H1 (cell line): ENCODE data around the gene CACNG5. TPM values are rescaled to one million over a fixed set of nuclear protein-coding genes. Genes with fewer than 3 reads are reported as not detected.

Experiments
- CTCF ChIA-PET: fragments of 300-600 bp; sonication (Branson Sonifier 250); formaldehyde crosslinking; loops from one replicate; lab custom pipeline; 2021; ENCODE audit not compliant: partially characterized antibody; lab: Charles Lee
- POLR2A ChIA-PET: fragments of 300-600 bp; sonication (Branson Sonifier 250); formaldehyde crosslinking; loops from one replicate; lab custom pipeline; 2021; ENCODE audit warnings: inconsistent platforms; ENCODE audit not compliant: partially characterized antibody; lab: Charles Lee
- DNase-seq, 2 experiments: peaks; one replicate each; pipeline versions ENCODE4 v3.0.0 to v3.0.0-alpha.2; 2010 to 2022; ENCODE audit warnings: low spot score in 2 of 2, low read depth in 1 of 2, mixed read lengths in 1 of 2
- FAIRE-seq: peaks from 2 replicates; lab custom pipeline; 2011; peaks lifted over from hg19 to GRCh38; lab: Jason Lieb, UNC
- H2AFZ ChIP-seq: 2 replicates; pipeline ENCODE4 v1.8.1; 2012; ENCODE audit warnings: low read length, inconsistent platforms
- H2AK5ac ChIP-seq: 2 replicates; pipeline ENCODE4 v1.6.1; 2013; ENCODE audit warnings: low read depth, low read length
- H2BK120ac ChIP-seq: replicated peaks from 2 replicates; pipeline ENCODE3; 2013; ENCODE audit warnings: low read depth, low read length, inconsistent platforms
- H2BK12ac ChIP-seq: 2 replicates; pipeline ENCODE4 v1.6.1; 2013; ENCODE audit warnings: low read depth, low read length
- H2BK15ac ChIP-seq: 2 replicates; pipeline ENCODE4 v1.6.1; 2013; ENCODE audit warnings: low read length
- H2BK20ac ChIP-seq: 2 replicates; pipeline ENCODE4 v1.6.1; 2013; ENCODE audit warnings: low read length
- H2BK5ac ChIP-seq: 2 replicates; pipeline ENCODE4 v1.6.1; 2013; ENCODE audit warnings: low read depth, low read length
- H3K14ac ChIP-seq: 2 replicates; pipeline ENCODE4 v1.6.1; 2013; ENCODE audit warnings: inconsistent platforms; ENCODE audit not compliant: insufficient read length
- H3K18ac ChIP-seq: 2 replicates; pipeline ENCODE4 v1.6.1; 2013; ENCODE audit warnings: low read length; ENCODE audit errors: extremely low read depth
- H3K23ac ChIP-seq: 2 replicates; pipeline ENCODE4 v1.6.1; 2013; ENCODE audit warnings: inconsistent platforms; ENCODE audit not compliant: insufficient read length
- H3K23me2 ChIP-seq: 2 replicates; pipeline ENCODE4 v1.6.1; 2013; ENCODE audit warnings: low read depth, low read length
- H3K27ac ChIP-seq: 2 replicates; pipeline ENCODE4 v1.6.1; 2011; ENCODE audit warnings: low read depth, low read length, inconsistent platforms
- H3K27me3 ChIP-seq, 4 experiments: replicated peaks in 1 of 4; 1 replicate in 1 of 4; 2 replicates in 3 of 4; pipeline versions ENCODE4 v1.6.1 to v1.8.1; 2011 to 2013; ENCODE audit warnings: low read length in 3 of 4, mild to moderate bottlenecking in 3 of 4, inconsistent platforms in 2 of 4, mixed read lengths in 2 of 4, moderate library complexity in 1 of 4; ENCODE audit not compliant: control insufficient read depth in 3 of 4, insufficient read depth in 3 of 4; ENCODE audit errors: extremely low read depth in 1 of 4
- H3K36me3 ChIP-seq, 4 experiments: 2 replicates each; pipeline versions ENCODE4 v1.6.1 to v1.8.1; 2011 to 2013; ENCODE audit warnings: mild to moderate bottlenecking in 4 of 4, low read length in 3 of 4, moderate library complexity in 2 of 4, control low read depth in 1 of 4, inconsistent platforms in 1 of 4; ENCODE audit not compliant: insufficient read depth in 4 of 4, control insufficient read depth in 2 of 4
- H3K4ac ChIP-seq: replicated peaks from 2 replicates; pipeline ENCODE3; 2013; ENCODE audit warnings: low read length, low read depth, mixed read lengths, inconsistent platforms; ENCODE audit not compliant: insufficient read length
- H3K4me1 ChIP-seq, 4 experiments: replicated peaks in 1 of 4; 1 replicate in 1 of 4; 2 replicates in 3 of 4; pipeline versions ENCODE4 v1.6.1 to v1.8.1; 2011 to 2013; ENCODE audit warnings: low read length in 3 of 4, inconsistent platforms in 2 of 4, mixed read lengths in 1 of 4; ENCODE audit not compliant: insufficient read depth in 4 of 4, control insufficient read depth in 3 of 4
- H3K4me2 ChIP-seq, 2 experiments: 2 replicates each; pipeline versions ENCODE4 v1.6.1 to v1.8.1; 2011 to 2013; ENCODE audit warnings: low read depth in 2 of 2, low read length in 2 of 2, control low read depth in 1 of 2, inconsistent platforms in 1 of 2, mild to moderate bottlenecking in 1 of 2; ENCODE audit not compliant: insufficient read depth in 1 of 2
- H3K4me3 ChIP-seq, 4 experiments: fragments of 200-600, 300-600 bp in 1 of 4; sonication (generic), shearing (Covaris generic), sonication (Bioruptor Twin) in 1 of 4; 2 replicates each; pipeline versions ENCODE4 v1.5.1 to v1.8.1; 2011 to 2016; ENCODE audit warnings: low read length in 4 of 4, low read depth in 3 of 4, control low read depth in 2 of 4, inconsistent platforms in 2 of 4, mild to moderate bottlenecking in 2 of 4, mixed read lengths in 1 of 4, moderate library complexity in 1 of 4; ENCODE audit not compliant: insufficient read depth in 2 of 4; ENCODE audit errors: extremely low read depth in 1 of 4
- H3K56ac ChIP-seq: replicated peaks from 2 replicates; pipeline ENCODE3; 2013; ENCODE audit warnings: low read depth, mild to moderate bottlenecking, mixed read lengths, low read length, inconsistent platforms; ENCODE audit not compliant: insufficient read length
- H3K79me1 ChIP-seq: 2 replicates; pipeline ENCODE4 v1.6.1; 2013; ENCODE audit warnings: low read depth, low read length, control low read depth
- H3K79me2 ChIP-seq, 2 experiments: 2 replicates each; pipeline versions ENCODE4 v1.6.1 to v1.8.1; 2012 to 2013; ENCODE audit warnings: low read length in 2 of 2, mild to moderate bottlenecking in 2 of 2, inconsistent platforms in 1 of 2; ENCODE audit not compliant: insufficient read depth in 2 of 2, control insufficient read depth in 1 of 2
- H3K9ac ChIP-seq, 4 experiments: replicated peaks in 1 of 4; 1 replicate in 1 of 4; 2 replicates in 3 of 4; pipeline versions ENCODE4 v1.6.1 to v1.8.1; 2011 to 2013; ENCODE audit warnings: low read depth in 3 of 4, low read length in 3 of 4, control low read depth in 2 of 4, mild to moderate bottlenecking in 2 of 4, moderate library complexity in 2 of 4, inconsistent platforms in 1 of 4; ENCODE audit errors: extremely low read depth in 1 of 4
- H3K9me3 ChIP-seq, 2 experiments: 2 replicates each; pipeline versions ENCODE4 v1.6.1 to v1.8.1; 2012 to 2013; ENCODE audit warnings: mild to moderate bottlenecking in 2 of 2, moderate library complexity in 2 of 2, control low read depth in 1 of 2, inconsistent platforms in 1 of 2, low read depth in 1 of 2, low read length in 1 of 2, mixed read lengths in 1 of 2; ENCODE audit not compliant: insufficient read depth in 2 of 2
- H4K20me1 ChIP-seq, 2 experiments: replicated peaks in 1 of 2; 2 replicates each; pipeline versions ENCODE3 to v1.8.1; 2011 to 2013; ENCODE audit warnings: inconsistent platforms in 2 of 2, low read length in 2 of 2, mild to moderate bottlenecking in 1 of 2; ENCODE audit not compliant: insufficient read depth in 2 of 2, control insufficient read depth in 1 of 2
- H4K5ac ChIP-seq: 2 replicates; pipeline ENCODE4 v1.6.1; 2013; ENCODE audit warnings: low read length, low read depth, mixed read lengths, inconsistent platforms; ENCODE audit not compliant: insufficient read length
- H4K8ac ChIP-seq: 2 replicates; pipeline ENCODE4 v1.8.0; 2013; ENCODE audit warnings: mild to moderate bottlenecking, moderate library complexity, low read length, inconsistent platforms; ENCODE audit not compliant: insufficient read depth; ENCODE audit errors: extremely low read depth
- H4K91ac ChIP-seq: replicated peaks from 2 replicates; pipeline ENCODE3; 2013; ENCODE audit warnings: low read length, mixed read lengths, inconsistent platforms; ENCODE audit not compliant: insufficient read length
- NRF1 ChIP-seq: IDR thresholded peaks from 2 replicates; pipeline ENCODE4 v1.6.1; 2011; ENCODE audit warnings: mild to moderate bottlenecking, low read depth, low read length, improper control_type of control experiment
- RFX5 ChIP-seq: IDR thresholded peaks from 2 replicates; pipeline ENCODE4 v1.6.1; 2011; ENCODE audit warnings: low read depth, low read length, improper control_type of control experiment, borderline replicate concordance
- WGBS, 2 experiments: shearing (Covaris generic) in 1 of 2; methylation state at CpG; one replicate each; pipeline versions ENCODE4 v1.1.6 to v1.1.7; 2013 to 2015; ENCODE audit warnings: low lambda C conversion rate in 2 of 2, mixed read lengths in 2 of 2, inconsistent platforms in 1 of 2, low coverage in 1 of 2, missing lambda C conversion rate in 1 of 2; ENCODE audit not compliant: insufficient replicate concordance in 2 of 2, insufficient coverage in 1 of 2, insufficient read length in 1 of 2; ENCODE audit errors: extremely low coverage in 1 of 2, missing lambda C conversion rate in 1 of 2; 5-methylcytosine and 5-hydroxymethylcytosine counted together
- polyA plus RNA-seq, 7 experiments: library from polyadenylated mRNA; depleted of rRNA in 3 of 7; stranded (reverse) in 5 of 7; unstranded in 2 of 7; fragments of >200 nt in 5 of 7; fragments of 200-250 nt in 2 of 7; gene quantifications; 1 replicate in 5 of 7; 2 replicates in 1 of 7; 4 replicates in 1 of 7; pipeline versions ENCODE4 v1.2.1 to v1.2.3, GENCODE V29; 2011 to 2013; ENCODE audit warnings: missing spikeins in 2 of 7, mixed read lengths in 2 of 7
- total RNA-seq: library from RNA; stranded (reverse); fragmentation: NEBNext Ultra II Directional; extraction: Animal tissue kit (Norgen Biotek cat#: 25700); gene quantifications from 2 replicates; pipeline ENCODE4 v1.2.1, GENCODE V29; 2021

CACNG5 gene
- total and polyA plus RNA-seq, 2 of the 8 experiments (the other 6 are each of a cell fraction or from before 2014, with no cell fraction given), result 2.2 to 3.1 TPM

DNA sequence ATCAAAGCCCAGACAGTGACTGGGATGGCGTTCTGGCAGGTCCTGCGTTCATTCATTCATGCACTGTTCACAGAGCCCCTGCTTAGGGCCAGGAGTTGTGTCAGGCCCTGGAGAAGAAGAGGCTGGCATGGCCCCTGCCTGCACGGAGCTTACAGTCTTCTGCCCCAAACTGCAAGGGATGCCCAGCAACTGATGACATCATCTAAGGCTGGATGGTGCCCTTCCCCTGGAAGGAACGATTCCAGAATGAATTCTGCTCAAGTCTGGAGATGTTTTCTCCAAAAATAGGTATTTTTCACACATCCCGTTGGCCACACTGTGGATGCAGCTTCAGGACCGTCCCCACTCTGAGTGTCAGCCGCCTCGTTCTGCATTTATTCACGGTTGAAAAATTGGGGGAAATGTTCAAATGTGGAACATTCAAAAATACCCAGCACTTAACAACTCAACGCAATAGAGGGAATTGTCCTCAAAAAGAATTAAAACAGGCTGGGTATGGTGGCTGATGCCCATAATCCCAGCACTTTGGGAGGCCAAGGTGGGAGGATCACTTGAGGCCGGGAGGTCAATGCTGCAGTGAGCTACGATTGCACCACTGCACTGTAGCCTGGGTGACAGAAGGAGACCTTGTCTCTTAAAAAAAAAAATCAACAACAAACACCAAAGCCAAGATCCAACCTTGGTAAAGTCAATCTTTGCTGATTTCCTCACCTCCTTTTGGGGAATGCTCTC, 23.8 kb upstream of the CACNG5 start:
- Histone ChIP-seq H4K5ac (no peak overlapping the region), H2BK120ac (no peak overlapping the region), H2AFZ (no peak overlapping the region), H3K4ac (no peak overlapping the region), H3K36me3 (no peaks in the 10 kb centered on the region), H3K23ac (no peak overlapping the region), H2BK5ac (no peak overlapping the region), H3K79me1 (no peaks in the 10 kb centered on the region), H3K4me3 (no peak overlapping the region), H3K23me2 (no peaks in the 10 kb centered on the region), H4K91ac (no peak overlapping the region), H3K56ac (no peak overlapping the region), H4K8ac (no peak overlapping the region), H3K27me3 (no peaks in the 10 kb centered on the region), H2AK5ac (no peak overlapping the region), H3K27ac (no peak overlapping the region), H2BK12ac (no peak overlapping the region), H3K4me2 (no peak overlapping the region), H4K20me1 (no peaks in the 10 kb centered on the region), H2BK20ac (no peak overlapping the region), H3K4me1 (no peaks in the 10 kb centered on the region), H3K18ac (no peak overlapping the region), H3K14ac (no peak overlapping the region), H3K9ac (no peak overlapping the region), H3K9me3 (no peaks in the 10 kb centered on the region)
- FAIRE-seq (no peak), DNase-seq (no peak)
- WGBS, 2 experiments, result 88% methylated on average over 12 of the region's 12 CpGs; no CpG with 5 or more reads in 1 of the 2 experiments
- CTCF ChIA-PET, result interaction anchor here (0.9 to 1.1 kb wide), 2 partner anchors 22 to 83 kb away, joined by 3 read pairs; no protein-coding TSS in a partner anchor
- POLR2A ChIA-PET, result interaction anchor here (0.7 kb wide), 1 partner anchor 8 kb away, joined by 4 read pairs; no protein-coding TSS in a partner anchor
- TF ChIP-seq RFX5, result peak; percentile 89
- no peak for TF ChIP-seq NRF1
- TF ChIP-seq, all 59 proteins: peak for 1
- H3K79me2 ChIP-seq, result no peaks in the 10 kb centered on the region
- no peak overlapping the region for H2BK15ac ChIP-seq
